Measurements from ENCODE around the gene LBH. TPM values are rescaled to one million over a fixed set of nuclear protein-coding genes. Genes with fewer than 3 reads are reported as not detected.

The LBH gene
- 128 and 147 TPM in 2 replicates for total RNA-seq (2014; rRNA removed; shearing (Covaris generic))

- DNase-seq (ENCODE audit: low read depth), result peak; percentile 88
Observed at GRCh38 chr2:30231212-30231995, at the start of gene LBH. LBH (plus strand) TSS chr2:30231534; CDS start chr2:30231739, 205 bp downstream.

- DNase-seq (ENCODE audit: low read depth), result no peak
Observed at GRCh38 chr2:30184035-30184434, 47.3 kb upstream of the LBH start.

- DNase-seq (ENCODE audit: low read depth), result no peak
Observed at GRCh38 chr2:30185178-30185577, 46.2 kb upstream of the LBH start.

GRCh38 chr2:30188292-30188691 is 43.0 kb upstream of the LBH start:
- DNase-seq (ENCODE audit: low read depth), result no peak

- DNase-seq (ENCODE audit: low read depth), result no peak
Observed at GRCh38 chr2:30190637-30191036, 40.7 kb upstream of the LBH start.

- no peak for DNase-seq (ENCODE audit: low read depth)
Observed at GRCh38 chr2:30191107-30191506, 40.2 kb upstream of the LBH start.

GRCh38 chr2:30191819-30192271 is 39.5 kb upstream of the LBH start:
- no peak for DNase-seq (ENCODE audit: low read depth)

- DNase-seq (ENCODE audit: low read depth), result no peak
Observed at GRCh38 chr2:30192314-30192713, 39.0 kb upstream of the LBH start.

- peak; percentile 23 for DNase-seq (ENCODE audit: low read depth)
Observed at GRCh38 chr2:30193104-30193681, 38.1 kb upstream of the LBH start.

GRCh38 chr2:30194421-30194820 is 36.9 kb upstream of the LBH start:
- DNase-seq (ENCODE audit: low read depth), result no peak

- no peak for DNase-seq (ENCODE audit: low read depth)
Observed at GRCh38 chr2:30195016-30195415, 36.3 kb upstream of the LBH start.

- no peak for DNase-seq (ENCODE audit: low read depth)
Observed at GRCh38 chr2:30197570-30198192, 33.7 kb upstream of the LBH start.

- DNase-seq (ENCODE audit: low read depth), result no peak
Observed at GRCh38 chr2:30201990-30202389, 29.3 kb upstream of the LBH start.

- no peak for DNase-seq (ENCODE audit: low read depth)
Observed at GRCh38 chr2:30203156-30203555, 28.2 kb upstream of the LBH start.

GRCh38 chr2:30204281-30204680 is 27.1 kb upstream of the LBH start:
- no peak for DNase-seq (ENCODE audit: low read depth)

GRCh38 chr2:30205456-30205855 is 25.9 kb upstream of the LBH start:
- no peak for DNase-seq (ENCODE audit: low read depth)

- DNase-seq (ENCODE audit: low read depth), result no peak
Observed at GRCh38 chr2:30206461-30207430, 24.6 kb upstream of the LBH start.

- peak; percentile 78 for DNase-seq (ENCODE audit: low read depth)
Observed at GRCh38 chr2:30208453-30208852, 22.9 kb upstream of the LBH start.

GRCh38 chr2:30209227-30209626 is 22.1 kb upstream of the LBH start:
- no peak for DNase-seq (ENCODE audit: low read depth)

- no peak for DNase-seq (ENCODE audit: low read depth)
Observed at GRCh38 chr2:30213326-30213725, 18.0 kb upstream of the LBH start.

- no peak for DNase-seq (ENCODE audit: low read depth)
Observed at GRCh38 chr2:30213907-30214463, 17.3 kb upstream of the LBH start.
